ENCODE data around the gene RPS14. TPM values are rescaled to one million over a fixed set of nuclear protein-coding genes. Genes with fewer than 3 reads are reported as not detected.

RPS14 gene
- total and polyA plus RNA-seq, 9 of the 15 experiments (the other 6 are each of a cell fraction or from before 2014, with no cell fraction given): 1,824 to 5,983 (median 3,017) TPM

DNA sequence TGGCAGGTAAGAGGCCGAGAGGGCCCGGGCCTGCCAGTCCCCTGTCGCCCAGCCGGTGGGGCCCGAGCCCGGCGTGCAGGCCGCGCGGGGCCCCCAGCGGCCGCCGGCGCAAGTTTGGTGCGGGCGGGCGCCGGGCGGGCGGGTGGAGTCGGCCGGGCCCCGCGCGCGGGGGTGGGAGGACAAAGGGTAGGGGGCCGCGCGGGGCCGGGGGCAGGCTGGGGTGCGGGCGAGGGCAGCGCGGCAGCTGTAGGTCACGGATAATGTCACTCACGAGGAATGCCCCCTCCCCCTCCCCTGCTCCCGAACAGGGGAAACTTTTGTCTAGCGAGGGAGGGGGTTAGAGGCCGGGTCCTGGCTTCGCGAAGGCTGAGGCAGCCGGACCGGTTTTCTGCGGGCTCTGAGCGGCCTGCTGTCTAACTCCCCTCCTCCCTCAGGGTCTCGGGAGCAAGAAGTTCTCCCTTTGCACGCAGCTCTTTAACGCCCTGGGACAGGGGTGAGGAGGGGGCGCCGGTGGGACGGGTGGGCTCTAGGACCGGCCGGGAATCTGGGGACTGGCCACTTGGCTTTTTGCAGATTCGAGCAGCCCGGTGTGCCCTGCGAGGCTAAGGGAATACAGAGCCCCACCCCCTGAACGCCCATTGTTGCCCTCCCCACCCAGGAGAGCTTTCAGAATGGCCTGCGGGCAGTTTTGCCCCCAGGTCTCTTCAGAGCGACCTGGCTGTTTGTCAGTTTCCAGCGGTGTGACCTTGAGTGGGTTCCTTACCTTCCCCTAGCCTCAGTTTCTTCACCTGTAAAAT is 37.1 kb upstream of the RPS14 start (continued):
- TF ChIP-seq RCOR1 (IDR thresholded peaks at IDR 0.05; ENCODE audit: borderline replicate concordance in 1 of 2, low read depth in 2 of 2, low read length in 2 of 2): peak in 1 of 2 experiments; percentile 19; a peak in 1 of 4 replicates
- no peak for TF ChIP-seq POLR2A (conservative IDR thresholded peaks at IDR 0.05)
- no peak for TF ChIP-seq ZNF121 (CRISPR knock-in tag; conservative IDR thresholded peaks at IDR 0.05)
- TF ChIP-seq CXXC5 (CRISPR knock-in tag; IDR thresholded peaks at IDR 0.05): peak; percentile 83
- TF ChIP-seq, protein P1, sequence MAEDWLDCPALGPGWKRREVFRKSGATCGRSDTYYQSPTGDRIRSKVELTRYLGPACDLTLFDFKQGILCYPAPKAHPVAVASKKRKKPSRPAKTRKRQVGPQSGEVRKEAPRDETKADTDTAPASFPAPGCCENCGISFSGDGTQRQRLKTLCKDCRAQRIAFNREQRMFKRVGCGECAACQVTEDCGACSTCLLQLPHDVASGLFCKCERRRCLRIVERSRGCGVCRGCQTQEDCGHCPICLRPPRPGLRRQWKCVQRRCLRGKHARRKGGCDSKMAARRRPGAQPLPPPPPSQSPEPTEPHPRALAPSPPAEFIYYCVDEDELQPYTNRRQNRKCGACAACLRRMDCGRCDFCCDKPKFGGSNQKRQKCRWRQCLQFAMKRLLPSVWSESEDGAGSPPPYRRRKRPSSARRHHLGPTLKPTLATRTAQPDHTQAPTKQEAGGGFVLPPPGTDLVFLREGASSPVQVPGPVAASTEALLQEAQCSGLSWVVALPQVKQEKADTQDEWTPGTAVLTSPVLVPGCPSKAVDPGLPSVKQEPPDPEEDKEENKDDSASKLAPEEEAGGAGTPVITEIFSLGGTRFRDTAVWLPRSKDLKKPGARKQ (CRISPR knock-in tag; IDR thresholded peaks at IDR 0.05): no peak
- TF ChIP-seq HMGN3 (IDR thresholded peaks at IDR 0.05; ENCODE audit: borderline replicate concordance, extremely low read depth, insufficient read length, low read depth, low read length): no peak
- TF ChIP-seq GATAD2B (IDR thresholded peaks at IDR 0.05; ENCODE audit: borderline replicate concordance): peak; percentile 82; the same call in 1 of the 2 replicates
- no peak for TF ChIP-seq FOXK2 (conservative IDR thresholded peaks at IDR 0.05 in 1 of 2, IDR thresholded peaks at IDR 0.05 in 1 of 2; ENCODE audit: low read depth in 2 of 2)
- 0 out of 2 replicates have a peak, but pooled peaks have one; percentile 54 for TF ChIP-seq ZNF766 (CRISPR knock-in tag; conservative IDR thresholded peaks at IDR 0.05)
- TF ChIP-seq ZNF408 (CRISPR knock-in tag; IDR thresholded peaks at IDR 0.05; ENCODE audit: low read depth): no peak
- peak in 1 of 2 experiments; percentile 52; a peak in 1 of 4 replicates for TF ChIP-seq NONO (IDR thresholded peaks at IDR 0.05; ENCODE audit: low read depth in 2 of 2, low read length in 1 of 2)
- TF ChIP-seq TSC22D4 (tag; IDR thresholded peaks at IDR 0.05): no peak
- TF ChIP-seq, protein P2, sequence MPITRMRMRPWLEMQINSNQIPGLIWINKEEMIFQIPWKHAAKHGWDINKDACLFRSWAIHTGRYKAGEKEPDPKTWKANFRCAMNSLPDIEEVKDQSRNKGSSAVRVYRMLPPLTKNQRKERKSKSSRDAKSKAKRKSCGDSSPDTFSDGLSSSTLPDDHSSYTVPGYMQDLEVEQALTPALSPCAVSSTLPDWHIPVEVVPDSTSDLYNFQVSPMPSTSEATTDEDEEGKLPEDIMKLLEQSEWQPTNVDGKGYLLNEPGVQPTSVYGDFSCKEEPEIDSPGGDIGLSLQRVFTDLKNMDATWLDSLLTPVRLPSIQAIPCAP (CRISPR knock-in tag; IDR thresholded peaks at IDR 0.05; ENCODE audit: borderline replicate concordance): no peak
- peak; percentile 93 for TF ChIP-seq CHD4 (IDR thresholded peaks at IDR 0.05; ENCODE audit: insufficient read depth, insufficient replicate concordance, low read depth, low read length, poor library complexity, severe bottlenecking)
- no peak for TF ChIP-seq ZNF830 (CRISPR knock-in tag; IDR thresholded peaks at IDR 0.05)
- TF ChIP-seq POLR3G (IDR thresholded peaks at IDR 0.05; ENCODE audit: extremely low read depth, insufficient read length, insufficient replicate concordance): no peak
